GM21447 (cell line): ENCODE measurements around the gene FMN1.

Experiments
- ATAC-seq: cut with Tn5 transposase; IDR thresholded peaks from one replicate; pipeline ENCODE4 v1.9.1; 2021; ENCODE audit not compliant: unreplicated experiment

The FMN1 gene

DNA sequence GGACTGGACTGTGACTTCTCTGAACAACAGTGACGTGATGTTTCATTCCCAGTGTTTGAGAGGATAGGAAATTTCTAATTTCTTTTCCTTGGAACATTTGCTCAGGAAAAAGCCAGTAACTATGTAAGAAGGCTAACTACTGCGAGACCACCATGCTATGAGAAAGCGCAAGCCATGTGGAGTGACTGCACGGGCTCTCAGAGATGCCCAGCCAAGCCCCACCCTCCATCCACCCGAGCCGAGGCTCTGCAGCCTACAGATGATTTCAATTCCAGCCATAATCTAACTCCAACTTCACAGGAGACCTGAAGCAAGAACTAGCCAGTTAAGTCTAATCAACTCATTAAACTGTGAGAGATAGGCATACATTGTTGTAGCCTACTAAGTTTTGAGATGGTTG is 352.4 kb downstream of the FMN1 start:
- ATAC-seq = no peak

DNA sequence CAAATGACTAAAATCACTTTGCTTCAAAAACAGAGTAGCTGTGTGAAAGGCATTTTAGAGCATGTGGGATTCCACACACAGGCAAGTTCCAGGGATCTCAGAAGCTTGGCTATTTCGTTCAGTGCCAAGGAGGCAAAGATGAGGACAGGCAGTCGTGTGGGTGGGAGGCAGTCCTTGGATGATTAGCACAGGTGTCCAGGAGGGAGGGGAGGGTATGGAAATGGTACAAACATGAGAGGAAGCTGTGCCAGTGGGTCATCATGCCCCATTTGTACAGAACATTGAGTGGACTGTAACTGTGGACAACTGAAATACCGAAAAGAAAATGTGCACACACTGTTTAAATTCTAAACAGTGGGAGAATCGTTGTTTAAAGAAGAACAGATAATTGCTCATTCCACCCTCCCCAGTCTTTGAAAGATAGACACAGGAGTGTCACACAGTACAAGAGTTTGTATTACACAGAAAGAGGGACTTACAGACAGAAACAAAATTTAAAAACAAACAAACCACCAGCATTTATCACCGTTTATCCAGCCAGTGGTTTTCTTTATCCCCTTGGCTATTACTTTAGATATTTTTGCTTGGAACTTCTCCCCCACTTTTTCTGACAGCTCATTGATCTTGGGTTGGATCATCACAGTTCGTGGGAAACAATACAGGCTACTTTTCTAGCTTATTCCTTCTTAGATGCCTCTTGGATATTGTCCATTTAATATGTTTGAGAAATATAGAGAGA is 353.8 kb downstream of the FMN1 start:
- no peak for ATAC-seq

DNA sequence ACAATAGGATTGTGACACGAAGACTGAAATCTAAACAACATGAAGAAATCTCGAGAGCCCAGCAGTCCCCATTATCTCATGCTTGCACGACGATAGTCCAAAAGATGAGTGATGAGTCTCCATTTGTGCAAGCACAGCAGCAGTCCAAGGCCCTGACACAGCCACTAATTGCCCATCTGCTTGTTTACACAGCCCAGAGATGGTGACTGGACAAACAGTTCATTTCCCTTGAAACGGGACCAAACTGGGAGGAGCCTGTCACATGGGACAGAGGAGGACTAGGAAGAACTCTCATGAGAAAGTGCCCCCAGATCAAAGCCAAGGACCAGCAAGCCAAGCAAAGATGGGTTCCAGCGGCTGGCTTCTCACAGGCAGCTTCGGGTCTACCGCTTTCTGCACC is 355.7 kb downstream of the FMN1 start:
- ATAC-seq = no peak

DNA sequence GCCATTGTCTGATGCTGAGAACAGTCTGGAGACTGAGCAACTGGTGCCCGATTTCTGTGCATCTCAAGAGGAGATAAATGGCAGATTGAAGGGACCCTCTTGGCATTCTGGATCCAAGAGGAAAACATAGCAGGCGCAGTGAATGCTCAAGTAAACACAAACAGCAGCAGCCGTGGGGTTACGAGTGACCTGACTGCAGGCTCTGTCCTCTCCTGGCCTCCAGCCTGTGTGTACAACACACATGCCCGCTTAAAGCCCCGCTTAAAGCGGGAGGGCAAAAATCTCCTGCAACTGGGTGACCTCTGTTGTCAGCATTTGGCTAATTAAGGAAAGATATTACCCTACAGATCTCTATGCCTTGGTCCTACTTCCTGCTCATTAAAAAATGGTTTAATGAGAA is 356.2 kb downstream of the FMN1 start:
- no peak for ATAC-seq

DNA sequence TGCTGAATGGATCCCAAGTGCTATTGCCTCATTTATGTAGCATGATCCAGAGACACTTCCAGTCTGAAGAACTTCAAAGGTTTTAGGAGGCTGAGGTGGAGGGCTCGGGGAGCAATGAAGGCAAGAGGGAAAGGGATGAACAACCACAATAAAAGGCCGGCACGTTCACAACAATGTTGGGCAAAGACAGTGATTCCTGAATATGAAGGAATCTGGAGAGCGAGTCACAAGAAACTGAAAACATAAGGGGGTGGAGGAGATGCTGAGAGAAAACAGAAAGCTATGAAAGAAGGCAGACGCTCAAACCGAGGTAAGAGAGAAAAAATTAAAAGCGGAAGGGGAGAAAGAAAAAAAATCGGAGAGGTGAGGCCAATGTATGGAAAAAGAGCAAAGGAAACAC is 356.6 kb downstream of the FMN1 start:
- no peak for ATAC-seq

DNA sequence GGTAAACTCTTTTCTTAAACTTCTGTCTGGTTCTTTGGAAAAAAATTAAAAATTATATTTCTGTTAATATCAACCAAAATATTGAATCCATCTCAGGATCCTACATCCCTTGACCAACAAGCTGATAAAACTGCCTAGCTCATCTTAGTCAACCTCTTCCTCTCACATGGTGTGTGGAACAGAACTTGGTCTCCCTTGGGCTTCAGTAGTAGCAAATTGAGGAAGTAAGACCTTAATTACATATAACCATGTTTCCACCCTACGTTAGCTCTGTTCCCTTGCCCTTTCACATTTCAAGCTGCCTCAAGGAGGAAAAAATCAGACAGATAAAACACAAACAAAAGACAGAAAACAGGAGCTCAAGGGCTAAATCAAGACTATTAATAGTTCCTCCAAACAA is 360.4 kb downstream of the FMN1 start:
- peak; percentile 98 for ATAC-seq

DNA sequence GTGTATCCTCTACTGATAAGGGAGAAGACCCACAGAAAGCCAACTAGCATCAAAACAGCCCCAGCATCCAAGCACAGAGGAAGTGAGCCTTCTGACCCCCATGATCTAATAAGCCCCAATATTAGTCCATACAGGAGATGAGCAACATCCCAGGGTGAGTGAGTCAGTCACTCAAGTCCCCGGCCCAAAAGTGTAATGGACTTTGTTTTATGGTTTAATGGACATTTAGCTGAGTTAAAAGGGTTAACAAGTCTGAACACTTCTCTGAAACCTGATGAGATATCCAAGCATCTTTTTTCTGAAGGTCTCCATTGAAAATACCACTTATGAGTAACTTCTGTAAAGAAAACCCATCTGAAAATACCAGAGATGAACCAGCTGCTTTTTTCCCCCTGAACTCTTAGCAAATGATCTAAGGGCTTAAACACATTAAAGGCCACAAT is 361.1 kb downstream of the FMN1 start:
- no peak for ATAC-seq

DNA sequence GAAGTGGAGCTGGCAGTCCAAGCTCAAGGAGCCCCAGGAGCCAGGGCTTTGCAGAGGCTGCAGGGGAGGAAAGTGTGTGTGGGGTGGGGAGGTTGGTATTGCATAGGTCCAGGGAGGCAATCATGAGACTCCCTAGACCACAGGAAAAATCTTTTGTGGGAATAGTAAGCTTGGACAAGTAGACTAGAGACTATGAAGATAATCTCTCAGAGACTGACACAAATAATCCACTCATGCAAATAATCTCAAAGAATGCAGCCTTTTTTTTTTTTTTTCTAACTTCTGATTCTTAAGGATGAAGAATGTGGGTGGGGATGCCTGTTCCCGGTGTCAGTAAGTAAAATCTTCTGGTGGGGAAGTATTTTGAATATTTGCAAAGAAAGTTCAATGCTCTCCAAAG is 363.0 kb downstream of the FMN1 start:
- ATAC-seq = no peak

DNA sequence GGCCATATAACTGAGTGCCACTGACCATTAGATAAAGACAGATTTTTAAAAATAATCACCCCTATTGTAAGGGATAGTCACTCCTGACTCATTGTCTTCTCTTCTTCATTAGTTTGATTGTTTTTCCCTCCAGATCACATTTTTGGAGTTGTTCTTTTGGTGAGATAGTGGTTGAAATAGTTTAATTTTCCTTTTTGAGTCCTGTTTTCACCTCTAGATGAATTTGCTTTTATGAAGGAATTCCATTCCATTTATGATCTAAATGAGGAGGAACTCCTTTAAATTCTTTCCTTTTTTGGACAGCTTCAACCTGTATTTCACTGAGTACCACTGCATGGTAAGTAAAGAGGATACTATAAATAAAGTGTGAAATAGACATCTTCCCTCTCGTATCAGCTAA is 364.3 kb downstream of the FMN1 start:
- no peak for ATAC-seq

DNA sequence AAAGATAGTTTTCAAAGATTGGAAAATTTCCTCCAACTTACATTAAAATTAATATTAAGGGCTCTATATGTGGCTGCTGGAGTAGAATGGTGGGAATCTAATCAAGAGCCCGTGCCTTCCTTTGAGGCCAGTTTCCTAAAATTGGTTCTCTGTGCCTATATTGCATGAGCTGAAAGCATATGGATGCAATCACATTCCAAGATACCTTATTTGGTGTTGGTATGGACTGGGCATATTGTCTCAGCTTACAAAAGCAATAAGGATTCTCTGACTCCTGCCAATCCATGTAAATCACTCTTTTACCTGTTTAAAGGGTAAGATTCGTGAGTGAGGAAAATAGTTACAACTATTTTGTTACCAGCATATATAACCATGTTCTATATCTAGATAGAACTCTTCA is 365.1 kb downstream of the FMN1 start:
- ATAC-seq = no peak

DNA sequence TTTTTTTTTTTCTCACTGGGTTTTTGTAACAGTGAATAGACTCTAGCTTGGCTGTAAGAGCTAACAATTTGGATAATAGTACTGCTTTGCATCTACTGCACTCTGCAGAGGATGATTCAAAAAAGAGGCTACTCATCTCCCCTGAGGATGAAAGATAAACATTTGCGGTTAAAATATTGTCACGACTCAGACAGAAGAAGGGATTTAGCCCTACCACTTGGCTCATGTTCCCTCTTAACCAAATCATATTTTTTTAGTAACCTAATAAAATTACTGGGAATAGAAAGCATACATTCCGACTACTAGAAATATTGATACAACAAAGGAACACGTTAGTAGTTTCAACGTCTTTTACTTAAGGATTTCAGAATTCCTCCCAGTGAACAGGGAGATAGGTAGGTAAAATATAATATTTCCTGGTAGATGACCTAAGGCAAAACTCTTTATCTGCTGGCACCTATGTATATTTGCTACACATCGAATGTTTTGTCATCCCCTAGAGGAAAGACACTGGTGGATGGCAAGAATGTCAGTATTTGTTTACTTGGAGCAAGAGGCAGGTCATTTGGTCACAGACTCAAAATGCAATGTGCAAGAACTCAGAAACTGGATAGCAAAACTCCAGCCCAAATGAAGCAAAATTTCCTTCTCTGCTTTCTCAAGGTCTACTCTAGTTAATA is 365.9 kb downstream of the FMN1 start:
- no peak for ATAC-seq

DNA sequence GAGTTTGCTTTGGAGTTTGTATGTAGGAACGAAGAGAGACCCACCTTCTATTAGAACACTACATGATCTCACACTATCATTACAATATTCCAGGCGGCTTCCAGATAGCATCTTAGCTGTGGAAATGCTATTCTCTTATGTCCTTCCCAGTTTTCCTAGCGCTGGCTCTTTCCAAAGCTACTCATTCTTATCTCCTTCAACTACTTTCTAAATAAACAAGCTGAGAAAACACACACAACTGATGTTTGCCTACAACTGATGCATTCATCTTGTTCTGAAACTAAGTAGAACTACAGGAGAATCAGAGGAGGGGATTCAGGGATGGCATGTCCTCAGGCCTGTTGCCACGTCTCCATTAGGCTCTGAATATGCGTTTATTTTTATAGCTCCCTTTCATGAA is 367.8 kb downstream of the FMN1 start:
- ATAC-seq = no peak

DNA sequence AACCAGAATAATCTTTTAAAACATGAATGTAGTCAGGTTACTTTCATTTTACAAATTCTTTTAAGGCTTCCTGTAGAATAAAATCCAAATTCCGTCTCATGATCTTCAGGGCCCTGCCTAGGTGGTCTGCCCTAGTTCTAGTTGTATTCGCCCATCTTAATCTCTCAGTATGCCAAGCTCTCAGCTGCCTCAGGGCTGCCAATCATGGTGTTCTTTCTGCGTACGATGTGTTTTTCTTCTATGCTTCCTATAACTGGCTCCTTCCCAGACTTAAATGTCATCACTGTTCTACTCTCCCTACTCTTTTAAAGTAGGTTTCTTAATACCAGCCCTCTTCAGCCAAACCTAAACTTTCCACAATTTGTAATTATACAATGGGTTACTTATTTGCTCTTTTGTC is 369.3 kb downstream of the FMN1 start:
- ATAC-seq = no peak

DNA sequence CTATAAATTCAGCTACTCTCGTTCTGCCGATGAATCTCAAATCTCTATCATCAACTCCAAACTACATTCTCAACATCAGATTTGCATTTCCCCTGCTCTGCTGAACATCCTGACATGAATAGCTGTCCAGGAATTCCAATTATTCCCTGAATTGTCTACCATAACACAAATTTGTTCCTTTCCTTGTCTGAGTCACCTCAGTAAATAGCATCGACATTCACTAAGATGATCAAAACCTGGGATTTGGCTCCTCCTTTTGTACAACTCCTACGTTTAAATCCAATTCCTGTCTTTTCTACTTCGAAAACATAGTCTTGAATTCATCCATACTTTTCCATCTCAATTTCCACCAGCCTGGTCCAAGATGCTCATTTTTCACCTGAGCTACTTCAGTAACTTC is 369.7 kb downstream of the FMN1 start:
- ATAC-seq = no peak

DNA sequence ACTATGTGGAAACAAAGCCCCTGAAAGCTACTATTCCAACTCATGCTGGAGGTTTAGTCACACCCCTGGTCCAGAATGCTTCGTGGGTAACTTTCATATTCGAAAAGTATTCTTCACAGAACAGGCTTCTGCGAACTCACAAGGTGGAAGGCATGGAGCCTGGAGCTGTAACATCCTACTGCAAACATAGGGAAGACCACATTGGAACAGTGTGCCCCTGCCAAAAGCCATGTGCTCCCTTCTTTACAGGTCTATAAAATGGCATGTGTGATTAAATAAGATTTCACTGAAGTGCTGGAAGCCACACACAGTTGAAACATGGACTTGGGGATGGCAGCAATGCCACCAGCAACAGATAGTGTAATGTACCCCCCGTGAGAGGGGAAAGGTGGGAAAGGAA is 370.8 kb downstream of the FMN1 start:
- ATAC-seq = no peak

DNA sequence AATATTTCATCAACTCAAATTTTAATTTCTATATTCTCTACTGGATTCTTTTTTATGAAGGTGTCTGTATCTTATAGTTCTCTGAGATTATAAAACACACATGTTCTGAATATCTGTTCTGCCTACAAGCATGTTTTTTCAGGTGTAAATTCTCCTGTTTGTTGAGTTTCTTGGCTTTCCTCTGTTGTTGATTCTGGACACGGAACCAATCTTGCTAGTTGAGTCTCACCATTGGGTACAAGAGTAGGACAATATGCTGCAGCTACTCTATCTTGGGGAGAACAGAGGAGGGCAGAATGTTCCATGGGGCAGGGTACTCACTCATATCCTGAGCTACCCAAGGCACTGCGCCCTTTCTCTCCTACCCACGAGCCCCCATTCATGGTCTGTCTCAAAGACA is 371.8 kb downstream of the FMN1 start:
- ATAC-seq = no peak

DNA sequence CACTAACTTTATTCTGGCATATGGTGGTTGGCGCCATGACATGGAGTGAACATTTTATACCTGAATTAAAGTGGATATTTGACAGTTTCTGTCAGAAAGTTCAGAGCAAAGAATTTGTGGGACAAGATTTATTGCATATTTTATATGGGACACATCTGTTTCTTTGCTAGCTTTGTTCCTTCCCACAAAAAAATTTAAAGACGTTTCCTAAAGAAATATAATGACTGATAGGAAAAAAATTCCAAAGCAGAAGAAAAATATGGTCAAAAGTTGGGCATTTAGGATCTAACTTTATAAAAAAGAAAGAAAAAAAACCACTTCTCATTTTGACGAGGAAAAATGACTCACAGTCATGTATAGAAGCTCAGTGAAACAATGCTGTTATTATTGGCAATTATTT is 375.1 kb downstream of the FMN1 start:
- ATAC-seq = no peak

DNA sequence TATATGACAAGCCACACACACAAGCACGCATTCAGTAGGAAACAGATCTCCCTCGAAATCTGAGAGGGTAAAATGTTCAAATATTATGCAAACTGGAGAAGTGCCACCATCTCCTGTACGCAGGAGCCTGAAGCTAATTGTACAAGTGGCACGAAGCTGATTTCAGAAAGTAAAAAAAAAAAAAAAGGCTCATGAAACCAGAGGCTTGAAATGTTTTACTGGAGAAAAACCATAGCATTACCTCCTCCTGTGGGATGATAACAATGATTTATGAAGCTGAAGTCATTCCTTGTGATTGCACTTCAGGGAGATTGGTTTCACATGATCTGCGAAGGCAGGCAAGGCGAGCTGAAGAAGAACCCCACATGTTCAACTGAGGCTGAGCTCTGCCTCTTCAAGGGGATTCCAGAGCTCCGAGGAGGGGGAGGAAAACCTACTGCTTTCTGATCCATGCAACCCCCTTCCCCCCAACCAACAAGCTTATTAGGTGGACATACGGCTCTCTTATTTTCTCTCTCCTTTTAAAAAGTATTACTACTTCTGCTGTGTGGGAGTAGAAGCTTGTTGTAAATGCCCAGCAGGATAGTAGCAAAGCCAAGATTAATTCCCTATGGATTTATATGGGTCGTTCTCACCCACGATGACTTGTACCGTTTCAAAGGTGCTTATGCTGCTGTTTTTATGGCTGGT is 375.6 kb downstream of the FMN1 start:
- no peak for ATAC-seq

DNA sequence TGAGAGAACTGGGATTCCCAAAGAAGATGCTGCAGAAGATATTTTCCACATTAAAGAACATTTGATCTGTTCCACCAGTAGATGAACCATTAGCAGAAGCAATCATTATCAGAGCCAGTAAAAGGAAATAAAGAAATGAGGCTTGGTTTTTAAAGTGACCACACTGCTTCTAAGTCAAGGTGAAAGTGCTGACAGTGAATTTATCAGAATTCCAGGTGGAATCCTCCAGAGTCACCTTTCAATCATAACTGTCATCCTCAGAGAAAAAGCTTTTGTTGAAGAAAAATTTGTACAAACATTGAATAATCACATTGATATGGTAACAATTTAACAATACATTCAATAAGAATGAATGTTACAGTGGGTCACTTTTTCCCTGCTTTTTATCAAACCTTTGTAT is 376.9 kb downstream of the FMN1 start:
- ATAC-seq = no peak

DNA sequence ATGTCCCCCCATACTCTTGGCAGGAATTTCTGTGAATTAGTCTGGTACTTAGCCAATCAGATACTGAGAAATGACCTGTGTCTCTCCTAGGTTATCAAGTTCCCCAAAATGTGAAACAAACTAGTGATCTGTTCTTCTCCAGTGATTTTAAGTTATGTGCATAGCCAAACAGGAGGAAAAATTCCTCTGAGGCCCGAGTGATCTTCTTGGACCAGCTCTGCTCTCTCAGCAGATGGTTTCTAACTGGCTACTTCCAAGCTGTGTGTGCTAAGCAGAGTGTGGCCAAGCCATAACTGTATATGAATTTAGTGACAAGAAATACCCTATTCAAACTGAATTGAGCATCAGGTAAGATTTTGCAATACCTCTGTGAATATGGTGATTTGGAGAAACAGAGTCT is 387.2 kb downstream of the FMN1 start:
- no peak for ATAC-seq

DNA sequence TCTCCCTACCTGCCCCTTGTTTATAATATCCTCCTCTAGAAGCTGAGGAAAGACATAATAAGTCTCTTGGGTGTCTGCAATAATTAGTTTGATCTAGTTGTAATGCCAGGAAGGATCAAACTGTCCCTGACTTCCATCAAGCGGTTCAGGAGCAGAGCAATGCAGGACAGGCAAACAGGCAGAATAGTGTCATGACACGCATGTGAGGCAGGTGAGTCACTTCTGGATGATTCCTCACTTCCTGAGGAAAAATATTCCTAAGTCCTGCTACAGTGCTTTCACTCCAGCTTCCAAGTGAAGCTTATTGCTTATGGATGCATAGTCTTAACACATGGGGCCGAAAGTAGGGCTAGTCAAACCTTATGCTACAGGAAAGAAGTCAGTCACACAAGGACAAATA is 390.9 kb downstream of the FMN1 start:
- no peak for ATAC-seq

DNA sequence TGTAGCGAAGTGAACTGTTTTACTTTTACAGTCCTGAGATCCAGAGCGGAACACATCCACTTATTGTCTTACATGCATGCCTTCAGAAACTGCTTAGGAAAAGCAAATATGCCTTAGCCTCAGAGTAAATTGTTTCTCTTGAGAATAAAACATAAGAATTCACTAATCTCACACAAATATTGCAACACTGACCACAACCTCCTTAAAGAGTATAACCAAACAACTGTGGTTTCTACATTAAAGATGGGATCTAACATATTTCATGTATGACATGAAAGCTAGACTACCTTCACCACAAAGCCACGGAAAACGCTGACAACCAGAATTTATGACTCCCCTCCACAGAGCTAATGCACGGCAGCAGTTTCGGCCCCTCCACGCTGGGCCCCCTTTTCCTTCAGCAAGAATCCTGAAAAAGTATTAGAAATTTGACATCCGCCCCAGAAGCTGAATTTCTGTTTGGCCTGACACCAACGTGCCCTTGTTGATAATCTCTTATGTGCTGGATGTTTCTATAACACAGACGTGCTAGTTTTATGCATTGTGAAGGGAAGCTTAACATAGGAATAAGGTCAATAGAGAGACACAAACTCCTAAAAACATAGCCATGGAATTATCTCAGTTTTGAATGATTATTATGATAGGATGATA is 392.1 kb downstream of the FMN1 start:
- no peak for ATAC-seq
